HepG2 (cell line): Measurements from ENCODE around the gene PDLIM5. TPM values are rescaled to one million over a fixed set of nuclear protein-coding genes. Genes with fewer than 3 reads are reported as not detected.

Source experiments
- CTCF ChIP-seq: sonication (generic); formaldehyde crosslinking; IDR thresholded peaks from 2 replicates; pipeline ENCODE4 v1.5.0; 2020; ENCODE audit warnings: mild to moderate bottlenecking, missing genetic modification reagents, moderate library complexity
- FOXP1 ChIP-seq, 2 experiments: fragments of 450-650 bp in 1 of 2; IDR thresholded peaks; 2 replicates each; pipeline ENCODE4 v1.6.1; 2017 to 2018; ENCODE audit warnings: antibody characterized with exemption in 1 of 2
- NR2F6 ChIP-seq, 2 experiments: IDR thresholded peaks; 2 replicates each; pipeline ENCODE4 v1.6.1; 2016; ENCODE audit warnings: antibody characterized with exemption in 1 of 2, mild to moderate bottlenecking in 1 of 2
- SSRP1 ChIP-seq: IDR thresholded peaks from 2 replicates; pipeline ENCODE4 v1.6.1; 2016; ENCODE audit warnings: control low read depth
- THAP8 ChIP-seq: sonication (generic); formaldehyde crosslinking; IDR thresholded peaks from 2 replicates; pipeline ENCODE4 v1.5.1; 2020; ENCODE audit warnings: missing genetic modification reagents, mild to moderate bottlenecking, borderline replicate concordance
- TP53 ChIP-seq: sonication (generic); formaldehyde crosslinking; conservative IDR thresholded peaks from 2 replicates; pipeline ENCODE4 v1.4.0; 2020; ENCODE audit warnings: missing genetic modification reagents
- ZKSCAN1 ChIP-seq: fragments of 150-350 bp; IDR thresholded peaks from 2 replicates; pipeline ENCODE4 v1.6.1; 2014; ENCODE audit warnings: low read length
- ZNF101 ChIP-seq: sonication (generic); formaldehyde crosslinking; IDR thresholded peaks from 2 replicates; pipeline ENCODE4 v1.4.0; 2020; ENCODE audit warnings: mild to moderate bottlenecking, low read depth, missing genetic modification reagents, borderline replicate concordance
- ZNF230 ChIP-seq: sonication (generic); formaldehyde crosslinking; IDR thresholded peaks from 2 replicates; pipeline ENCODE4 v1.4.0; 2020; ENCODE audit warnings: mild to moderate bottlenecking, missing genetic modification reagents
- ZNF329 ChIP-seq: sonication (generic); formaldehyde crosslinking; IDR thresholded peaks from 2 replicates; pipeline ENCODE4 v1.9.0; 2021; ENCODE audit warnings: low read depth, mild to moderate bottlenecking, missing genetic modification reagents
- ZNF597 ChIP-seq: sonication (generic); formaldehyde crosslinking; IDR thresholded peaks from 2 replicates; pipeline ENCODE4 v1.5.0; 2020; ENCODE audit warnings: missing genetic modification reagents
- ZNF660 ChIP-seq: sonication (generic); formaldehyde crosslinking; IDR thresholded peaks from 2 replicates; pipeline ENCODE4 v1.5.1; 2020; ENCODE audit warnings: mild to moderate bottlenecking, low read depth, missing genetic modification reagents, borderline replicate concordance
- ZNF772 ChIP-seq: sonication (generic); formaldehyde crosslinking; IDR thresholded peaks from 2 replicates; pipeline ENCODE4 v1.5.0; 2020; ENCODE audit warnings: mild to moderate bottlenecking, missing genetic modification reagents
- polyA plus RNA-seq, 8 experiments: library from polyadenylated mRNA; depleted of rRNA in 3 of 8; stranded (reverse) in 7 of 8; unstranded in 1 of 8; fragments of >200 nt; fragmentation: Illumina TruSeq in 4 of 8; extraction: Trizol in 4 of 8; gene quantifications; 2 replicates each; pipeline versions ENCODE4 v1.2.1 to v1.2.3, GENCODE V29; 2011 to 2016; ENCODE audit warnings: low read depth in 4 of 8, missing spikeins in 1 of 8, mixed read lengths in 1 of 8; ENCODE audit not compliant: insufficient read depth in 1 of 8
- total RNA-seq, 5 experiments: library from RNA; depleted of rRNA; stranded (reverse); fragments of >200 nt; fragmentation: Illumina TruSeq; extraction: Trizol; gene quantifications; 2 replicates each; pipeline ENCODE4 v1.2.3, GENCODE V29; 2016; ENCODE audit warnings: low read depth in 1 of 5
- TF ChIP-seq, protein P1 (sequence below): sonication (generic); formaldehyde crosslinking; IDR thresholded peaks from 2 replicates; pipeline ENCODE4 v1.4.0; 2020; ENCODE audit warnings: low read depth, missing genetic modification reagents
- TF ChIP-seq, protein P2 (sequence below): sonication (generic); formaldehyde crosslinking; IDR thresholded peaks from 2 replicates; pipeline ENCODE4 v1.4.0; 2020; ENCODE audit warnings: mild to moderate bottlenecking, missing genetic modification reagents
- TF ChIP-seq, protein P3 (sequence below): sonication (generic); formaldehyde crosslinking; IDR thresholded peaks from 2 replicates; pipeline ENCODE4 v1.4.0; 2020; ENCODE audit warnings: missing genetic modification reagents, borderline replicate concordance
- TF ChIP-seq, protein P4 (sequence below): sonication (generic); formaldehyde crosslinking; conservative IDR thresholded peaks from 2 replicates; pipeline ENCODE4 v1.4.0; 2020; ENCODE audit warnings: missing genetic modification reagents

Gene PDLIM5
- total and polyA plus RNA-seq, 2 of the 13 experiments (the other 11 are each of a cell fraction or from before 2014, with no cell fraction given): 52.8 to 119 TPM

DNA sequence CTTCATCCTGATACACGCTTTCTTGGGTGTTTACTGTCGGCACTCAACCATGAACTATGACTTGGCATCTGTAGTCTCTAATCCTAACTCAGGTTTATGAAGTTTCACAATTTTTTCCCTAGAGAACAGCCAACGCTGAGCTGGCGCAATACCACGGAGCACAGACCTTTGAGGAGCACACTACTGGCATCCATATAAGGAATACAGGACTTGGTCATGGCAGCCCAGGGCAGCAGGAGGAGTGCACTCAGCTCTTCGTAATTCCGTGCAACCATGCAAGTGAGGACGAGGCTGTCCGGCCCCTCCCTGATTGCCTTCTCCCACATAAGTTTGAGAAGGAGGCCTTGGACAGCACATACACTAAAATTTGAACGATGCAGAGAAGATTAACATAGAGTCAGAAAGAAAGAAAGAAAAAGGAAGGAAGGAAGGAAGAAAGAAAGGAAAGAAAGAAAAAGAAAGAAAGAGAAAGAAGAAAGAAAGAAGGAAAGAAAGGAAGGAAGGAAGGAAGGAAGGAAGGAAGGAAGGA lies 41.0 kb upstream of the PDLIM5 start (continued):
- TF ChIP-seq, protein P1, sequence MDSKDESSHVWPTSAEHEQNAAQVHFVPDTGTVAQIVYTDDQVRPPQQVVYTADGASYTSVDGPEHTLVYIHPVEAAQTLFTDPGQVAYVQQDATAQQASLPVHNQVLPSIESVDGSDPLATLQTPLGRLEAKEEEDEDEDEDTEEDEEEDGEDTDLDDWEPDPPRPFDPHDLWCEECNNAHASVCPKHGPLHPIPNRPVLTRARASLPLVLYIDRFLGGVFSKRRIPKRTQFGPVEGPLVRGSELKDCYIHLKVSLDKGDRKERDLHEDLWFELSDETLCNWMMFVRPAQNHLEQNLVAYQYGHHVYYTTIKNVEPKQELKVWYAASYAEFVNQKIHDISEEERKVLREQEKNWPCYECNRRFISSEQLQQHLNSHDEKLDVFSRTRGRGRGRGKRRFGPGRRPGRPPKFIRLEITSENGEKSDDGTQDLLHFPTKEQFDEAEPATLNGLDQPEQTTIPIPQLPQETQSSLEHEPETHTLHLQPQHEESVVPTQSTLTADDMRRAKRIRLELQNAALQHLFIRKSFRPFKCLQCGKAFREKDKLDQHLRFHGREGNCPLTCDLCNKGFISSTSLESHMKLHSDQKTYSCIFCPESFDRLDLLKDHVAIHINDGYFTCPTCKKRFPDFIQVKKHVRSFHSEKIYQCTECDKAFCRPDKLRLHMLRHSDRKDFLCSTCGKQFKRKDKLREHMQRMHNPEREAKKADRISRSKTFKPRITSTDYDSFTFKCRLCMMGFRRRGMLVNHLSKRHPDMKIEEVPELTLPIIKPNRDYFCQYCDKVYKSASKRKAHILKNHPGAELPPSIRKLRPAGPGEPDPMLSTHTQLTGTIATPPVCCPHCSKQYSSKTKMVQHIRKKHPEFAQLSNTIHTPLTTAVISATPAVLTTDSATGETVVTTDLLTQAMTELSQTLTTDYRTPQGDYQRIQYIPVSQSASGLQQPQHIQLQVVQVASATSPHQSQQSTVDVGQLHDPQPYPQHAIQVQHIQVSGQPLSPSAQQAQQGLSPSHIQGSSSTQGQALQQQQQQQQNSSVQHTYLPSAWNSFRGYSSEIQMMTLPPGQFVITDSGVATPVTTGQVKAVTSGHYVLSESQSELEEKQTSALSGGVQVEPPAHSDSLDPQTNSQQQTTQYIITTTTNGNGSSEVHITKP (CRISPR knock-in tag): 0 out of 2 replicates have a peak, but pooled peaks have one; percentile 33
- TF ChIP-seq THAP8 (CRISPR knock-in tag) (no peak), ZKSCAN1 (no peak), ZNF772 (no peak), SSRP1 (CRISPR knock-in tag) (no peak), ZNF230 (no peak), ZNF101 (CRISPR knock-in tag) (no peak), NR2F6 (IDR thresholded peaks at IDR 0.05) (no peak), NR2F6 (CRISPR knock-in tag; IDR thresholded peaks at IDR 0.05) (no peak), ZNF597 (no peak), ZNF660 (no peak), CTCF (CRISPR knock-in tag) (no peak), ZNF329 (no peak), FOXP1 (IDR thresholded peaks at IDR 0.05) (no peak), FOXP1 (CRISPR knock-in tag; IDR thresholded peaks at IDR 0.05) (peak; percentile 32; the same call in 1 of the 2 replicates), TP53 (CRISPR knock-in tag) (no peak)
- TF ChIP-seq, protein P2, sequence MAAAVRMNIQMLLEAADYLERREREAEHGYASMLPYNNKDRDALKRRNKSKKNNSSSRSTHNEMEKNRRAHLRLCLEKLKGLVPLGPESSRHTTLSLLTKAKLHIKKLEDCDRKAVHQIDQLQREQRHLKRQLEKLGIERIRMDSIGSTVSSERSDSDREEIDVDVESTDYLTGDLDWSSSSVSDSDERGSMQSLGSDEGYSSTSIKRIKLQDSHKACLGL (CRISPR knock-in tag): no peak
- TF ChIP-seq, protein P3, sequence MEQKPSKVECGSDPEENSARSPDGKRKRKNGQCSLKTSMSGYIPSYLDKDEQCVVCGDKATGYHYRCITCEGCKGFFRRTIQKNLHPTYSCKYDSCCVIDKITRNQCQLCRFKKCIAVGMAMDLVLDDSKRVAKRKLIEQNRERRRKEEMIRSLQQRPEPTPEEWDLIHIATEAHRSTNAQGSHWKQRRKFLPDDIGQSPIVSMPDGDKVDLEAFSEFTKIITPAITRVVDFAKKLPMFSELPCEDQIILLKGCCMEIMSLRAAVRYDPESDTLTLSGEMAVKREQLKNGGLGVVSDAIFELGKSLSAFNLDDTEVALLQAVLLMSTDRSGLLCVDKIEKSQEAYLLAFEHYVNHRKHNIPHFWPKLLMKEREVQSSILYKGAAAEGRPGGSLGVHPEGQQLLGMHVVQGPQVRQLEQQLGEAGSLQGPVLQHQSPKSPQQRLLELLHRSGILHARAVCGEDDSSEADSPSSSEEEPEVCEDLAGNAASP (CRISPR knock-in tag): no peak
- TF ChIP-seq, protein P4, sequence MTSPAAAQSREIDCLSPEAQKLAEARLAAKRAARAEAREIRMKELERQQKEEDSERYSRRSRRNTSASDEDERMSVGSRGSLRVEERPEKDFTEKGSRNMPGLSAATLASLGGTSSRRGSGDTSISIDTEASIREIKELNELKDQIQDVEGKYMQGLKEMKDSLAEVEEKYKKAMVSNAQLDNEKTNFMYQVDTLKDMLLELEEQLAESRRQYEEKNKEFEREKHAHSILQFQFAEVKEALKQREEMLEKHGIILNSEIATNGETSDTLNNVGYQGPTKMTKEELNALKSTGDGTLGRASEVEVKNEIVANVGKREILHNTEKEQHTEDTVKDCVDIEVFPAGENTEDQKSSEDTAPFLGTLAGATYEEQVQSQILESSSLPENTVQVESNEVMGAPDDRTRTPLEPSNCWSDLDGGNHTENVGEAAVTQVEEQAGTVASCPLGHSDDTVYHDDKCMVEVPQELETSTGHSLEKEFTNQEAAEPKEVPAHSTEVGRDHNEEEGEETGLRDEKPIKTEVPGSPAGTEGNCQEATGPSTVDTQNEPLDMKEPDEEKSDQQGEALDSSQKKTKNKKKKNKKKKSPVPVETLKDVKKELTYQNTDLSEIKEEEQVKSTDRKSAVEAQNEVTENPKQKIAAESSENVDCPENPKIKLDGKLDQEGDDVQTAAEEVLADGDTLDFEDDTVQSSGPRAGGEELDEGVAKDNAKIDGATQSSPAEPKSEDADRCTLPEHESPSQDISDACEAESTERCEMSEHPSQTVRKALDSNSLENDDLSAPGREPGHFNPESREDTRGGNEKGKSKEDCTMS (CRISPR knock-in tag): no peak
